Measurements from ENCODE around the gene MYL9.
"Not testable (repeated sequence)": the region's sequence is repeated elsewhere in the genome, so short reads cannot be mapped to it uniquely, and the experiment has no call there.

MYL9 gene

GRCh38 chr20:36504295-36504694 is 37.0 kb upstream of the MYL9 start:
- H3K36me3 ChIP-seq (ENCODE audit: control insufficient read depth, insufficient read depth, low read length): peaks cover 8% of the 10 kb centered on the region
- H3K9me3 ChIP-seq (ENCODE audit: control insufficient read depth, insufficient read depth, low read length): no peaks in the 10 kb centered on the region
- no peak overlapping the region for H3K9ac ChIP-seq (ENCODE audit: low read depth, low read length)
- no peaks in the 10 kb centered on the region for H3K27me3 ChIP-seq (ENCODE audit: control insufficient read depth, insufficient read depth, low read length)
- H3K4me3 ChIP-seq (ENCODE audit: low read depth, low read length): no peak overlapping the region
- no peaks in the 10 kb centered on the region for H3K4me1 ChIP-seq (ENCODE audit: control insufficient read depth, insufficient read depth, low read length)

GRCh38 chr20:36506253-36506652 is 35.1 kb upstream of the MYL9 start:
- H3K27me3 ChIP-seq (ENCODE audit: control insufficient read depth, insufficient read depth, low read length): no peaks in the 10 kb centered on the region
- H3K9ac ChIP-seq (ENCODE audit: low read depth, low read length): no peak overlapping the region
- no peaks in the 10 kb centered on the region for H3K36me3 ChIP-seq (ENCODE audit: control insufficient read depth, insufficient read depth, low read length)
- no peaks in the 10 kb centered on the region for H3K9me3 ChIP-seq (ENCODE audit: control insufficient read depth, insufficient read depth, low read length)
- no peak overlapping the region for H3K4me3 ChIP-seq (ENCODE audit: low read depth, low read length)
- no peaks in the 10 kb centered on the region for H3K4me1 ChIP-seq (ENCODE audit: control insufficient read depth, insufficient read depth, low read length)

GRCh38 chr20:36507746-36508145 is 33.6 kb upstream of the MYL9 start:
- H3K36me3 ChIP-seq (ENCODE audit: control insufficient read depth, insufficient read depth, low read length): peaks cover 5% of the 10 kb centered on the region
- no peaks in the 10 kb centered on the region for H3K4me1 ChIP-seq (ENCODE audit: control insufficient read depth, insufficient read depth, low read length)
- no peak overlapping the region for H3K4me3 ChIP-seq (ENCODE audit: low read depth, low read length)
- no peak overlapping the region for H3K9ac ChIP-seq (ENCODE audit: low read depth, low read length)
- no peaks in the 10 kb centered on the region for H3K27me3 ChIP-seq (ENCODE audit: control insufficient read depth, insufficient read depth, low read length)
- no peaks in the 10 kb centered on the region for H3K9me3 ChIP-seq (ENCODE audit: control insufficient read depth, insufficient read depth, low read length)

GRCh38 chr20:36519012-36519719 is 22.2 kb upstream of the MYL9 start:
- Histone ChIP-seq H3K9me3 (ENCODE audit: control insufficient read depth, insufficient read depth, low read length) (no peaks in the 10 kb centered on the region), H3K36me3 (ENCODE audit: control insufficient read depth, insufficient read depth, low read length) (peaks cover 14% of the 10 kb centered on the region), H3K4me3 (ENCODE audit: low read depth, low read length) (no peak overlapping the region)

GRCh38 chr20:36519944-36520343 is 21.4 kb upstream of the MYL9 start:
- H3K27me3 ChIP-seq (ENCODE audit: control insufficient read depth, insufficient read depth, low read length): no peaks in the 10 kb centered on the region
- no peak overlapping the region for H3K9ac ChIP-seq (ENCODE audit: low read depth, low read length)
- H3K4me1 ChIP-seq (ENCODE audit: control insufficient read depth, insufficient read depth, low read length): no peaks in the 10 kb centered on the region
- no peak overlapping the region for H3K4me3 ChIP-seq (ENCODE audit: low read depth, low read length)
- no peaks in the 10 kb centered on the region for H3K9me3 ChIP-seq (ENCODE audit: control insufficient read depth, insufficient read depth, low read length)
- peaks cover 15% of the 10 kb centered on the region for H3K36me3 ChIP-seq (ENCODE audit: control insufficient read depth, insufficient read depth, low read length)

More at GRCh38 chr20:36519012-36519719, 22.2 kb upstream of the MYL9 start:
- H3K9ac ChIP-seq (ENCODE audit: low read depth, low read length): no peak overlapping the region
- no peaks in the 10 kb centered on the region for H3K27me3 ChIP-seq (ENCODE audit: control insufficient read depth, insufficient read depth, low read length)
- H3K4me1 ChIP-seq (ENCODE audit: control insufficient read depth, insufficient read depth, low read length): no peaks in the 10 kb centered on the region

GRCh38 chr20:36521526-36521925 is 19.8 kb upstream of the MYL9 start:
- Histone ChIP-seq H3K27me3 (ENCODE audit: control insufficient read depth, insufficient read depth, low read length) (no peaks in the 10 kb centered on the region), H3K9ac (ENCODE audit: low read depth, low read length) (no peak overlapping the region), H3K36me3 (ENCODE audit: control insufficient read depth, insufficient read depth, low read length) (peaks cover 20% of the 10 kb centered on the region), H3K4me3 (ENCODE audit: low read depth, low read length) (no peak overlapping the region), H3K4me1 (ENCODE audit: control insufficient read depth, insufficient read depth, low read length) (no peaks in the 10 kb centered on the region), H3K9me3 (ENCODE audit: control insufficient read depth, insufficient read depth, low read length) (no peaks in the 10 kb centered on the region)

- H3K9me3 ChIP-seq (ENCODE audit: control insufficient read depth, insufficient read depth, low read length); H3K9ac ChIP-seq (ENCODE audit: low read depth, low read length); H3K4me3 ChIP-seq (ENCODE audit: low read depth, low read length); H3K27me3 ChIP-seq (ENCODE audit: control insufficient read depth, insufficient read depth, low read length); H3K4me1 ChIP-seq (ENCODE audit: control insufficient read depth, insufficient read depth, low read length): not testable (repeated sequence)
- H3K36me3 ChIP-seq (ENCODE audit: control insufficient read depth, insufficient read depth, low read length): peaks cover 24% of the 10 kb centered on the region
These were observed 18.9 kb upstream of the MYL9 start for GRCh38 chr20:36522412-36522811.

- Histone ChIP-seq H3K27me3 (ENCODE audit: control insufficient read depth, insufficient read depth, low read length) (no peaks in the 10 kb centered on the region), H3K4me3 (ENCODE audit: low read depth, low read length) (no peak overlapping the region), H3K36me3 (ENCODE audit: control insufficient read depth, insufficient read depth, low read length) (peaks cover 26% of the 10 kb centered on the region), H3K9me3 (ENCODE audit: control insufficient read depth, insufficient read depth, low read length) (no peaks in the 10 kb centered on the region), H3K9ac (ENCODE audit: low read depth, low read length) (no peak overlapping the region), H3K4me1 (ENCODE audit: control insufficient read depth, insufficient read depth, low read length) (no peaks in the 10 kb centered on the region)
These were observed 18.0 kb upstream of the MYL9 start for GRCh38 chr20:36523341-36523740.

- Histone ChIP-seq H3K9me3 (ENCODE audit: control insufficient read depth, insufficient read depth, low read length) (no peaks in the 10 kb centered on the region), H3K36me3 (ENCODE audit: control insufficient read depth, insufficient read depth, low read length) (peaks cover 33% of the 10 kb centered on the region), H3K4me1 (ENCODE audit: control insufficient read depth, insufficient read depth, low read length) (no peaks in the 10 kb centered on the region), H3K4me3 (ENCODE audit: low read depth, low read length) (no peak overlapping the region), H3K9ac (ENCODE audit: low read depth, low read length) (no peak overlapping the region), H3K27me3 (ENCODE audit: control insufficient read depth, insufficient read depth, low read length) (no peaks in the 10 kb centered on the region)
These were observed 15.5 kb upstream of the MYL9 start for GRCh38 chr20:36525620-36526365.

- no peak overlapping the region for H3K4me3 ChIP-seq (ENCODE audit: low read depth, low read length)
- no peak overlapping the region for H3K9ac ChIP-seq (ENCODE audit: low read depth, low read length)
- peaks cover 33% of the 10 kb centered on the region for H3K36me3 ChIP-seq (ENCODE audit: control insufficient read depth, insufficient read depth, low read length)
- no peaks in the 10 kb centered on the region for H3K9me3 ChIP-seq (ENCODE audit: control insufficient read depth, insufficient read depth, low read length)
- no peaks in the 10 kb centered on the region for H3K4me1 ChIP-seq (ENCODE audit: control insufficient read depth, insufficient read depth, low read length)
- H3K27me3 ChIP-seq (ENCODE audit: control insufficient read depth, insufficient read depth, low read length): no peaks in the 10 kb centered on the region
These were observed 14.8 kb upstream of the MYL9 start for GRCh38 chr20:36526521-36527011.

GRCh38 chr20:36527331-36528125 is 13.8 kb upstream of the MYL9 start:
- Histone ChIP-seq H3K9ac (ENCODE audit: low read depth, low read length) (no peak overlapping the region), H3K9me3 (ENCODE audit: control insufficient read depth, insufficient read depth, low read length) (no peaks in the 10 kb centered on the region), H3K4me1 (ENCODE audit: control insufficient read depth, insufficient read depth, low read length) (no peaks in the 10 kb centered on the region), H3K27me3 (ENCODE audit: control insufficient read depth, insufficient read depth, low read length) (no peaks in the 10 kb centered on the region), H3K4me3 (ENCODE audit: low read depth, low read length) (no peak overlapping the region), H3K36me3 (ENCODE audit: control insufficient read depth, insufficient read depth, low read length) (peaks cover 30% of the 10 kb centered on the region)

All from iPS-15b (cell line).